Epithelial cell of esophagus (primary cell): ENCODE results near the gene HTRA1.
A peak's percentile ranks its signal among the peaks of the same experiment; 100 is the strongest.

Experiments used
- DNase-seq: peaks from one replicate; pipeline ENCODE4 v3.0.0; 2010; ENCODE audit warnings: low read depth
- H3K4me3 ChIP-seq: 2 replicates; pipeline ENCODE4 v1.5.1; 2011; ENCODE audit warnings: mild to moderate bottlenecking, low read length, control low read depth
- CTCF ChIP-seq: IDR thresholded peaks from 2 replicates; pipeline ENCODE4 v1.5.1; 2011; ENCODE audit warnings: low read depth, mild to moderate bottlenecking, low read length, control low read depth, inconsistent platforms; ENCODE audit not compliant: insufficient read depth; ENCODE audit errors: missing control alignments

The HTRA1 gene

GRCh38 chr10:122486406-122487080, 25.2 kb downstream of the HTRA1 start:
- no peak for DNase-seq
- TF ChIP-seq CTCF: no peak
- H3K4me3 ChIP-seq: no peak overlapping the region

GRCh38 chr10:122487174-122487765, 25.9 kb downstream of the HTRA1 start:
- TF ChIP-seq CTCF: no peak
- H3K4me3 ChIP-seq: no peak overlapping the region
- peak; percentile 50 for DNase-seq

GRCh38 chr10:122490268-122490667, 28.9 kb downstream of the HTRA1 start:
- H3K4me3 ChIP-seq: no peak overlapping the region
- TF ChIP-seq CTCF: no peak
- DNase-seq: peak; percentile 43

GRCh38 chr10:122490786-122491680, 29.7 kb downstream of the HTRA1 start:
- DNase-seq: peak; percentile 95
- TF ChIP-seq CTCF: peak; percentile 17
- H3K4me3 ChIP-seq: no peak overlapping the region

- no peak for DNase-seq
- no peak for TF ChIP-seq CTCF
- H3K4me3 ChIP-seq: no peak overlapping the region
Measured at GRCh38 chr10:122492006-122492405, 30.7 kb downstream of the HTRA1 start.

GRCh38 chr10:122492999-122493481, 31.7 kb downstream of the HTRA1 start:
- no peak overlapping the region for H3K4me3 ChIP-seq
- TF ChIP-seq CTCF: no peak
- no peak for DNase-seq
